ENCODE results near the gene GPR39.

GPR39 gene

DNA sequence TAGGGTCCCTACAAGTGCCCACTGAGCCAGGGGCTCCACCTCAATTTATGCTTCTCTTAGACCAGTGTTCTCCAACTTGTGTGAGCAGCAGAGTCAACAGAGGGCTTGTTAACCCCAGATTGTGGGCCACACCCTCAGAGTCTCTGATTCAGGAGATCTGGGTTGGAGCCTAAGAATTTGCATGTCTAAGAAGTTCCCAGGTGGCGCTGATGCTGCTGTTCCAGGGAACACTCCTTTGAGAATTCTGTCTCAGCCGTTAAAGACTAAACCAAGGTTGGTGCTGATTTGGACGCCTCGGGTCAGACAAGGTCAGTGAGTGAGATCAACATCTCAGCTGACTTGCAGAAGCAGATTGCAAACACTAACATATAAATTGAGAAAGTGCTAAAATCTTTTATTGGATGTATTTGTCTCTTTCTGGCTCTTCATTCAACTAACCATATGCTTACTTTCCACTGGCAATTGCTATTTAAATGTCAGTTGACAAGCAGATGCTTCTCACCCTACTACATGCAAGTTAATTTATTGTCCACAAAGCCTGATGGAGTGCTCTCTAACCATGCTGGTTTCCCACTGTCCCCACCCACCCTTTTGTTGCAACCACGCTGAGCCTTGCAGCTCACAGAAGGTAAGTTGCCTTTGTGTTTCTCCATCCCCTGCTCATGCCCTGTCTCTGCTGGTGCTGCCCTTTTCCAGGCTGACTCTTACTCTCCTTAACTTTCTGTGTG lies 221.9 kb downstream of the GPR39 start:
- TF ChIP-seq, protein P1, sequence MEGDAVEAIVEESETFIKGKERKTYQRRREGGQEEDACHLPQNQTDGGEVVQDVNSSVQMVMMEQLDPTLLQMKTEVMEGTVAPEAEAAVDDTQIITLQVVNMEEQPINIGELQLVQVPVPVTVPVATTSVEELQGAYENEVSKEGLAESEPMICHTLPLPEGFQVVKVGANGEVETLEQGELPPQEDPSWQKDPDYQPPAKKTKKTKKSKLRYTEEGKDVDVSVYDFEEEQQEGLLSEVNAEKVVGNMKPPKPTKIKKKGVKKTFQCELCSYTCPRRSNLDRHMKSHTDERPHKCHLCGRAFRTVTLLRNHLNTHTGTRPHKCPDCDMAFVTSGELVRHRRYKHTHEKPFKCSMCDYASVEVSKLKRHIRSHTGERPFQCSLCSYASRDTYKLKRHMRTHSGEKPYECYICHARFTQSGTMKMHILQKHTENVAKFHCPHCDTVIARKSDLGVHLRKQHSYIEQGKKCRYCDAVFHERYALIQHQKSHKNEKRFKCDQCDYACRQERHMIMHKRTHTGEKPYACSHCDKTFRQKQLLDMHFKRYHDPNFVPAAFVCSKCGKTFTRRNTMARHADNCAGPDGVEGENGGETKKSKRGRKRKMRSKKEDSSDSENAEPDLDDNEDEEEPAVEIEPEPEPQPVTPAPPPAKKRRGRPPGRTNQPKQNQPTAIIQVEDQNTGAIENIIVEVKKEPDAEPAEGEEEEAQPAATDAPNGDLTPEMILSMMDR (IDR thresholded peaks at IDR 0.05; ENCODE audit: low read depth, low read length, missing control alignments): no peak
- in situ Hi-C loops (cut with HindIII; ENCODE audit: low sequenced_read_pairs): no loop called here
- no peak overlapping the region for H3K4me3 ChIP-seq (ENCODE audit: low read depth, low read length)
- no peak for DNase-seq (ENCODE audit: low read depth)

- DNase-seq (ENCODE audit: low read depth): no peak
- in situ Hi-C loops (cut with HindIII; ENCODE audit: low sequenced_read_pairs): no loop called here
- TF ChIP-seq, protein P1 (IDR thresholded peaks at IDR 0.05; ENCODE audit: low read depth, low read length, missing control alignments): no peak
- H3K4me3 ChIP-seq (ENCODE audit: low read depth, low read length): no peak overlapping the region
Observed at GRCh38 chr2:132640116-132640515, 223.5 kb downstream of the GPR39 start.

DNA sequence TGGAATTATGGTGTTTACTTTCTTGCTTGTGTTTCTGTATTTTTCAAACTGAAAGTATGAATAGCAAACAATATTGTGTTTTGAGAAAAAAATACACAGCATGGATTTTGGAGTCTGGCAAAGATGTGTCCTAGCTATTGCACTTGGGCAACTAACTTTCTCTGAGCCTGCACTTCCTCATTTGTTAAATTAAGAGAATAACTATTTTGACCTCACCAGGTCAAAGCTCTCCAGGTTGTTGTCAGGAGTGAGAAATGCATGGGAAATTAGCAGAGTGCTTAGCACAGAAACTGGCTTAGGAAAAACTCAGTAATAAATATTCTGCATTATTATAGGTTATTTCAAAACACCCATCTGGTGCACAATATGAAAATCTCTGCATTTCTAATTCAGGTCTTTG lies 225.2 kb downstream of the GPR39 start:
- no peak for DNase-seq (ENCODE audit: low read depth)
- no peak overlapping the region for H3K4me3 ChIP-seq (ENCODE audit: low read depth, low read length)
- in situ Hi-C loops (cut with HindIII; ENCODE audit: low sequenced_read_pairs): no loop called here
- TF ChIP-seq, protein P1 (IDR thresholded peaks at IDR 0.05; ENCODE audit: low read depth, low read length, missing control alignments): no peak

GRCh38 chr2:132642415-132642814 lies 225.8 kb downstream of the GPR39 start:
- no peak overlapping the region for H3K4me3 ChIP-seq (ENCODE audit: low read depth, low read length)
- TF ChIP-seq, protein P1 (IDR thresholded peaks at IDR 0.05; ENCODE audit: low read depth, low read length, missing control alignments): no peak
- in situ Hi-C loops (cut with HindIII; ENCODE audit: low sequenced_read_pairs): no loop called here
- DNase-seq (ENCODE audit: low read depth): no peak

- in situ Hi-C loops (cut with HindIII; ENCODE audit: low sequenced_read_pairs): no loop called here
- TF ChIP-seq, protein P1 (IDR thresholded peaks at IDR 0.05; ENCODE audit: low read depth, low read length, missing control alignments): no peak
- DNase-seq (ENCODE audit: low read depth): no peak
- no peak overlapping the region for H3K4me3 ChIP-seq (ENCODE audit: low read depth, low read length)
Observed at GRCh38 chr2:132645176-132645575, 228.6 kb downstream of the GPR39 start.

- TF ChIP-seq, protein P1 (IDR thresholded peaks at IDR 0.05; ENCODE audit: low read depth, low read length, missing control alignments): no peak
- no peak overlapping the region for H3K4me3 ChIP-seq (ENCODE audit: low read depth, low read length)
- DNase-seq (ENCODE audit: low read depth): no peak
- in situ Hi-C loops (cut with HindIII; ENCODE audit: low sequenced_read_pairs): no loop called here
Observed at GRCh38 chr2:132645722-132646539, 229.3 kb downstream of the GPR39 start.

Measured in astrocyte of the cerebellum (primary cell).